Umbilical cord (tissue), 1 donor: ENCODE measurements around the gene DBET. TPM values are rescaled to one million over a fixed set of nuclear protein-coding genes. Genes with fewer than 3 reads are reported as not detected.

ENCODE experiments used
- total RNA-seq: library from RNA; depleted of rRNA; stranded (reverse); fragments of >200 nt; gene quantifications from one replicate; pipeline ENCODE4 v1.2.3, GENCODE V29; 2014; ENCODE audit warnings: low replicate concordance; ENCODE audit not compliant: insufficient read depth

The DBET gene
- total RNA-seq, 1 donor from 2014 or later: not detected

Other genes starting within 250 kb of the DBET start
- 8.2 TPM for gene FRG1, start 123.6 kb upstream of the DBET start, total RNA-seq
- not detected for gene FRG2, start 37.2 kb upstream of the DBET start, total RNA-seq
- 2.4 TPM for gene DUX4, start 109.3 kb downstream of the DBET start, total RNA-seq